Central memory CD8-positive, alpha-beta T cell (primary cell): ENCODE results near the gene TXNIP.

Source experiments
- ATAC-seq: fragments of 150-1000 bp; cut with Tn5 transposase; replicated peaks from 2 replicates; pipeline ENCODE4 v1.10.0; 2022; ENCODE audit warnings: mild to moderate bottlenecking, moderate FRiP score, moderate number of reproducible peaks; ENCODE audit not compliant: poor library complexity, severe bottlenecking; ENCODE audit errors: extremely low read depth
- DNase-seq, 2 donors: peaks; one replicate each; pipeline ENCODE4 v3.0.0; 2021; ENCODE audit warnings: low spot score in 2 of 2
- H3K27ac Mint-ChIP-seq: one replicate; pipeline ENCODE4 v1.8.0; 2022; ENCODE audit warnings: low read depth, mild to moderate bottlenecking, moderate library complexity, mixed read lengths
- H3K27me3 Mint-ChIP-seq: one replicate; pipeline ENCODE4 v1.8.0; 2022; ENCODE audit warnings: mixed read lengths
- H3K36me3 Mint-ChIP-seq: one replicate; pipeline ENCODE4 v1.8.0; 2022; ENCODE audit warnings: mild to moderate bottlenecking, moderate library complexity, mixed read lengths; ENCODE audit not compliant: insufficient read depth
- H3K4me1 Mint-ChIP-seq: one replicate; pipeline ENCODE4 v1.8.0; 2022; ENCODE audit warnings: mixed read lengths
- H3K4me3 Mint-ChIP-seq: one replicate; pipeline ENCODE4 v1.8.0; 2022; ENCODE audit warnings: mild to moderate bottlenecking, moderate library complexity, mixed read lengths
- H3K9me3 Mint-ChIP-seq: one replicate; pipeline ENCODE4 v1.8.0; 2022; ENCODE audit warnings: mixed read lengths

The TXNIP gene

GRCh38 chr1:145978854-145979745 is 17.3 kb downstream of the TXNIP start:
- peak in 1 of 2 donors; percentile 56 for DNase-seq
- no peak overlapping the region for H3K4me3 Mint-ChIP-seq
- H3K4me1 Mint-ChIP-seq = peaks cover 34% of the 10 kb centered on the region
- peak; percentile 76 for ATAC-seq
- no peak overlapping the region for H3K27ac Mint-ChIP-seq
- no peaks in the 10 kb centered on the region for H3K27me3 Mint-ChIP-seq
- H3K9me3 Mint-ChIP-seq = no peaks in the 10 kb centered on the region
- peaks cover 11% of the 10 kb centered on the region for H3K36me3 Mint-ChIP-seq

- ATAC-seq (no peak), DNase-seq (no peak)
- Mint-ChIP-seq H3K4me3 (no peak overlapping the region), H3K36me3 (peaks cover 8% of the 10 kb centered on the region), H3K9me3 (no peaks in the 10 kb centered on the region), H3K4me1 (peaks cover 28% of the 10 kb centered on the region), H3K27me3 (no peaks in the 10 kb centered on the region), H3K27ac (no peak overlapping the region)
These were observed 17.9 kb downstream of the TXNIP start for GRCh38 chr1:145978471-145978853.

- peak; percentile 54 to 59 for DNase-seq
- no peak overlapping the region for H3K27ac Mint-ChIP-seq
- H3K36me3 Mint-ChIP-seq = peaks cover 8% of the 10 kb centered on the region
- peaks cover 26% of the 10 kb centered on the region for H3K4me1 Mint-ChIP-seq
- no peaks in the 10 kb centered on the region for H3K9me3 Mint-ChIP-seq
- no peak overlapping the region for H3K4me3 Mint-ChIP-seq
- H3K27me3 Mint-ChIP-seq = no peaks in the 10 kb centered on the region
- ATAC-seq = peak; percentile 44
These were observed 18.6 kb downstream of the TXNIP start for GRCh38 chr1:145977486-145978470.

GRCh38 chr1:145977016-145977415 is 19.4 kb downstream of the TXNIP start:
- no peak overlapping the region for H3K27ac Mint-ChIP-seq
- ATAC-seq (no peak), DNase-seq (no peak)
- no peak overlapping the region for H3K4me3 Mint-ChIP-seq
- peaks cover 8% of the 10 kb centered on the region for H3K36me3 Mint-ChIP-seq
- H3K4me1 Mint-ChIP-seq = peaks cover 20% of the 10 kb centered on the region
- no peaks in the 10 kb centered on the region for H3K27me3 Mint-ChIP-seq
- no peaks in the 10 kb centered on the region for H3K9me3 Mint-ChIP-seq

GRCh38 chr1:145975216-145975615 is 21.2 kb downstream of the TXNIP start:
- no peak for DNase-seq
- Mint-ChIP-seq H3K27ac (no peak overlapping the region), H3K9me3 (no peaks in the 10 kb centered on the region), H3K27me3 (no peaks in the 10 kb centered on the region), H3K4me1 (peaks cover 13% of the 10 kb centered on the region), H3K4me3 (no peak overlapping the region), H3K36me3 (peaks cover 8% of the 10 kb centered on the region)
- no peak for ATAC-seq

GRCh38 chr1:145974721-145975120 is 21.7 kb downstream of the TXNIP start:
- DNase-seq = no peak
- no peak overlapping the region for H3K4me3 Mint-ChIP-seq
- no peak overlapping the region for H3K27ac Mint-ChIP-seq
- H3K36me3 Mint-ChIP-seq = peaks cover 8% of the 10 kb centered on the region
- H3K27me3 Mint-ChIP-seq = no peaks in the 10 kb centered on the region
- H3K9me3 Mint-ChIP-seq = no peaks in the 10 kb centered on the region
- H3K4me1 Mint-ChIP-seq = peaks cover 13% of the 10 kb centered on the region
- ATAC-seq = no peak

GRCh38 chr1:145972580-145972979 is 23.8 kb downstream of the TXNIP start:
- ATAC-seq = no peak
- H3K27ac Mint-ChIP-seq = no peak overlapping the region
- DNase-seq = no peak
- no peaks in the 10 kb centered on the region for H3K27me3 Mint-ChIP-seq
- H3K9me3 Mint-ChIP-seq = no peaks in the 10 kb centered on the region
- peaks cover 7% of the 10 kb centered on the region for H3K36me3 Mint-ChIP-seq
- peaks cover 13% of the 10 kb centered on the region for H3K4me1 Mint-ChIP-seq
- no peak overlapping the region for H3K4me3 Mint-ChIP-seq

- Mint-ChIP-seq H3K27ac (no peak overlapping the region), H3K4me3 (no peak overlapping the region), H3K4me1 (peaks cover 28% of the 10 kb centered on the region), H3K9me3 (no peaks in the 10 kb centered on the region), H3K36me3 (peaks cover 7% of the 10 kb centered on the region), H3K27me3 (no peaks in the 10 kb centered on the region)
- ATAC-seq (no peak), DNase-seq (no peak)
These were observed 29.1 kb downstream of the TXNIP start for GRCh38 chr1:145967288-145967687.

GRCh38 chr1:145965119-145965744 is 31.1 kb downstream of the TXNIP start:
- Mint-ChIP-seq H3K4me1 (peaks cover 43% of the 10 kb centered on the region), H3K36me3 (peaks cover 7% of the 10 kb centered on the region), H3K27ac (peak overlapping the region; percentile 90), H3K4me3 (peak overlapping the region; percentile 89), H3K27me3 (no peaks in the 10 kb centered on the region), H3K9me3 (no peaks in the 10 kb centered on the region)
- ATAC-seq (no peak), DNase-seq (no peak)

- H3K9me3 Mint-ChIP-seq = no peaks in the 10 kb centered on the region
- no peaks in the 10 kb centered on the region for H3K27me3 Mint-ChIP-seq
- H3K4me1 Mint-ChIP-seq = peaks cover 46% of the 10 kb centered on the region
- DNase-seq (peak; percentile 74 to 83), ATAC-seq (peak; percentile 89)
- H3K36me3 Mint-ChIP-seq = peaks cover 7% of the 10 kb centered on the region
- H3K27ac Mint-ChIP-seq = peak within 1 kb of the TSS; percentile 90
- H3K4me3 Mint-ChIP-seq = peak within 1 kb of the TSS; percentile 89
These were observed 31.9 kb downstream of the TXNIP start, which contains the start of the genes ANKRD34A and POLR3GL for GRCh38 chr1:145964328-145965118. Gene ANKRD34A (minus strand): TSS chr1:145964575. CDS start chr1:145961759, 2,816 bp downstream. Gene POLR3GL (plus strand): TSS chr1:145964690. CDS start chr1:145974866, 10,176 bp downstream.

GRCh38 chr1:145963265-145964019 is 32.9 kb downstream of the TXNIP start:
- H3K4me1 Mint-ChIP-seq = peaks cover 57% of the 10 kb centered on the region
- no peak for DNase-seq
- no peak for ATAC-seq
- H3K4me3 Mint-ChIP-seq = peak overlapping the region; percentile 89
- no peaks in the 10 kb centered on the region for H3K27me3 Mint-ChIP-seq
- no peaks in the 10 kb centered on the region for H3K9me3 Mint-ChIP-seq
- H3K36me3 Mint-ChIP-seq = peaks cover 5% of the 10 kb centered on the region
- peak overlapping the region; percentile 90 for H3K27ac Mint-ChIP-seq
